Prostate gland (tissue), 2 donors: ENCODE data around the gene APLNR.

Experiments
- CTCF ChIP-seq, 4 experiments: fragments of 200-600 bp in 2 of 4; fragments of 450-650 bp in 2 of 4; sonication (generic) in 2 of 4; IDR thresholded peaks; 1 replicate in 3 of 4; 2 replicates in 1 of 4; pipeline ENCODE4 v1.5.1; 2016 to 2019; ENCODE audit warnings: antibody characterized with exemption in 4 of 4, mild to moderate bottlenecking in 2 of 4, moderate library complexity in 2 of 4
- POLR2A ChIP-seq: fragments of 450-650 bp; IDR thresholded peaks from one replicate; pipeline ENCODE4 v1.6.1; 2016; ENCODE audit warnings: antibody characterized with exemption, mild to moderate bottlenecking
- POLR2AphosphoS5 ChIP-seq: sonication (generic); formaldehyde crosslinking; IDR thresholded peaks from one replicate; pipeline ENCODE4 v1.6.1; 2017; ENCODE audit warnings: antibody characterized with exemption

GRCh38 chr11:57240757-57241156, 3.7 kb upstream of the APLNR start:
- TF ChIP-seq CTCF (IDR thresholded peaks at IDR 0.05) = no peak
- no peak for TF ChIP-seq POLR2A
- no peak for TF ChIP-seq POLR2AphosphoS5
